Right atrium auricular region (tissue), 2 donors: ENCODE data around the gene ZDHHC11B. TPM values are rescaled to one million over a fixed set of nuclear protein-coding genes. Genes with fewer than 3 reads are reported as not detected.

Experiments
- DNase-seq: peaks from one replicate; pipeline ENCODE4 v3.0.0-alpha.2; 2019; ENCODE audit warnings: low spot score
- H3K27ac ChIP-seq, 2 donors: fragments of 200-600 bp; sonication (generic); 1 replicate in 1 of 2; 2 replicates in 1 of 2; pipeline ENCODE4 v1.5.1; 2016 to 2019
- H3K27me3 ChIP-seq, 2 donors: fragments of 200-600 bp; sonication (generic); one replicate each; pipeline versions ENCODE4 v1.5.1 to v1.6.0; 2017 to 2019
- H3K36me3 ChIP-seq: fragments of 200-600 bp; sonication (generic); one replicate; pipeline ENCODE4 v1.5.1; 2016
- H3K4me1 ChIP-seq, 2 donors: fragments of 200-600 bp; sonication (generic); one replicate each; pipeline versions ENCODE4 v1.5.1 to v1.6.0; 2017 to 2019
- H3K4me3 ChIP-seq, 2 donors: fragments of 200-600 bp; sonication (generic); 1 replicate in 1 of 2; 2 replicates in 1 of 2; pipeline ENCODE4 v1.5.1; 2017 to 2019; ENCODE audit warnings: mild to moderate bottlenecking in 1 of 2, moderate library complexity in 1 of 2
- H3K9me3 ChIP-seq, 2 donors: fragments of 200-600 bp; sonication (generic); one replicate each; pipeline ENCODE4 v1.5.1; 2019
- total RNA-seq, 2 donors: library from RNA; depleted of rRNA; stranded (reverse); fragments of >200 nt; gene quantifications; one replicate each; pipeline ENCODE4 v1.1.0, GENCODE V29; 2016
- TF ChIP-seq, protein P1 (sequence below), 2 donors: fragments of 200-600 bp; sonication (generic); IDR thresholded peaks; one replicate each; pipeline ENCODE4 v1.5.1; 2019; ENCODE audit warnings: antibody characterized with exemption in 2 of 2

ZDHHC11B gene
- total RNA-seq, 2 donors from 2014 or later = 4.0 to 7.5 TPM

GRCh38 chr5:670396-671270, 113.9 kb downstream of the ZDHHC11B start:
- Histone ChIP-seq H3K36me3 (no peaks in the 10 kb centered on the region), H3K4me3 (no peak overlapping the region), H3K27ac (no peak overlapping the region), H3K9me3 (no peaks in the 10 kb centered on the region), H3K27me3 (no peaks in the 10 kb centered on the region), H3K4me1 (peaks cover 0 to 57% of the 10 kb centered on the region in 2 donors)
- DNase-seq = no peak
- TF ChIP-seq, protein P1, sequence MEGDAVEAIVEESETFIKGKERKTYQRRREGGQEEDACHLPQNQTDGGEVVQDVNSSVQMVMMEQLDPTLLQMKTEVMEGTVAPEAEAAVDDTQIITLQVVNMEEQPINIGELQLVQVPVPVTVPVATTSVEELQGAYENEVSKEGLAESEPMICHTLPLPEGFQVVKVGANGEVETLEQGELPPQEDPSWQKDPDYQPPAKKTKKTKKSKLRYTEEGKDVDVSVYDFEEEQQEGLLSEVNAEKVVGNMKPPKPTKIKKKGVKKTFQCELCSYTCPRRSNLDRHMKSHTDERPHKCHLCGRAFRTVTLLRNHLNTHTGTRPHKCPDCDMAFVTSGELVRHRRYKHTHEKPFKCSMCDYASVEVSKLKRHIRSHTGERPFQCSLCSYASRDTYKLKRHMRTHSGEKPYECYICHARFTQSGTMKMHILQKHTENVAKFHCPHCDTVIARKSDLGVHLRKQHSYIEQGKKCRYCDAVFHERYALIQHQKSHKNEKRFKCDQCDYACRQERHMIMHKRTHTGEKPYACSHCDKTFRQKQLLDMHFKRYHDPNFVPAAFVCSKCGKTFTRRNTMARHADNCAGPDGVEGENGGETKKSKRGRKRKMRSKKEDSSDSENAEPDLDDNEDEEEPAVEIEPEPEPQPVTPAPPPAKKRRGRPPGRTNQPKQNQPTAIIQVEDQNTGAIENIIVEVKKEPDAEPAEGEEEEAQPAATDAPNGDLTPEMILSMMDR (IDR thresholded peaks at IDR 0.05) = no peak

DNA sequence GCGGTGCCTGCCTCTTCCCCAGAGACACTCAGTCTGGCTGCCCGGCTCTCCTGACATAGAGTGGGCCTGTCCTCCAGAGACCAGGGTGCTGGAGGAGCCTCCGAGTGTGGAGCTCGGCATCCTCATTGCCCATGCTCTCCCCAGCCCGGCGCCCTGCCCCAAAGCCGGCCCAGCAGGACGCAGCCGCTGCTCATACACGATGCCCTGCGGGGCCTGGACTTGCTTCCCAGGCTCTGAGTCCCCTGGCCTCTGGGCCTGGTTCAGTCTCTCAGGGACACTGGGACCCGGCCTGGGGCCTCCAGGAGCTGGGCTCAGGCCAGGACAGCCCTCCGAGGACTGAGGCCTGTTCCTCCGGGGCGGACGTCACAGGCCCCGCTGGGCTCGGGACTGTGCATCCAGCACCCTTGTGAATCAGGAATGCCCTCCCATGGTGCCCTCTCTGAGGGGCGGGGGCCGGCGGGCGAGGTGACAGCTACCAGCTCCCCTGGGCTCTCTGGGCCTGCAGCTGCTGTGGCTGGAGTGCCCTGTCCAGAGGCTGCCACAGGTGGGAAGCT, 114.6 kb downstream of the ZDHHC11B start:
- Histone ChIP-seq H3K9me3 (no peaks in the 10 kb centered on the region), H3K4me3 (no peak overlapping the region), H3K36me3 (peaks cover 5% of the 10 kb centered on the region), H3K4me1 (peaks cover 0 to 56% of the 10 kb centered on the region in 2 donors), H3K27me3 (no peaks in the 10 kb centered on the region), H3K27ac (peak overlapping the region; percentile 31 to 48)
- DNase-seq = no peak
- TF ChIP-seq, protein P1 (IDR thresholded peaks at IDR 0.05) = no peak

GRCh38 chr5:669111-669841, 115.3 kb downstream of the ZDHHC11B start:
- TF ChIP-seq, protein P1 (IDR thresholded peaks at IDR 0.05) = peak; percentile 75 to 81
- no peaks in the 10 kb centered on the region for H3K9me3 ChIP-seq
- DNase-seq = no peak
- H3K4me3 ChIP-seq = no peak overlapping the region
- H3K27me3 ChIP-seq = no peaks in the 10 kb centered on the region
- H3K27ac ChIP-seq = peak overlapping the region; percentile 31 to 48
- H3K4me1 ChIP-seq = peaks cover 0 to 50% of the 10 kb centered on the region in 2 donors
- H3K36me3 ChIP-seq = peaks cover 11% of the 10 kb centered on the region

- Histone ChIP-seq H3K4me1 (peaks cover 0 to 41% of the 10 kb centered on the region in 2 donors), H3K27ac (no peak overlapping the region)
- no peak for DNase-seq
Measured at GRCh38 chr5:668283-668995, 116.1 kb downstream of the ZDHHC11B start.

More at GRCh38 chr5:668283-668995, 116.1 kb downstream of the ZDHHC11B start:
- Histone ChIP-seq H3K27me3 (no peaks in the 10 kb centered on the region), H3K9me3 (no peaks in the 10 kb centered on the region), H3K36me3 (peaks cover 19% of the 10 kb centered on the region), H3K4me3 (no peak overlapping the region)
- TF ChIP-seq, protein P1 (IDR thresholded peaks at IDR 0.05) = no peak
